GM06990 (cell line): Measurements from ENCODE around the gene GNAI2.

ENCODE experiments used
- DNase-seq: peaks from one replicate; pipeline ENCODE4 v3.0.0-alpha.2; 2011; ENCODE audit not compliant: insufficient read length; ENCODE audit errors: extremely low read depth
- H3K27me3 ChIP-seq: replicated peaks from 2 replicates; pipeline ENCODE4 v1.6.0; 2011; ENCODE audit warnings: low read length; ENCODE audit not compliant: control insufficient read depth, insufficient read depth
- H3K36me3 ChIP-seq: 2 replicates; pipeline ENCODE4 v1.5.1; 2011; ENCODE audit warnings: low read length; ENCODE audit not compliant: control insufficient read depth, insufficient read depth
- H3K4me3 ChIP-seq: replicated peaks from 2 replicates; pipeline ENCODE4 v1.5.1; 2011; ENCODE audit warnings: low read depth, mild to moderate bottlenecking, control low read depth, low read length
- TF ChIP-seq, protein P1 (sequence below): IDR thresholded peaks from 2 replicates; pipeline ENCODE4 v1.5.1; 2011; ENCODE audit warnings: low read length, control low read depth, mild to moderate bottlenecking, inconsistent platforms; ENCODE audit not compliant: insufficient read depth, poor library complexity, severe bottlenecking

Gene GNAI2

DNA sequence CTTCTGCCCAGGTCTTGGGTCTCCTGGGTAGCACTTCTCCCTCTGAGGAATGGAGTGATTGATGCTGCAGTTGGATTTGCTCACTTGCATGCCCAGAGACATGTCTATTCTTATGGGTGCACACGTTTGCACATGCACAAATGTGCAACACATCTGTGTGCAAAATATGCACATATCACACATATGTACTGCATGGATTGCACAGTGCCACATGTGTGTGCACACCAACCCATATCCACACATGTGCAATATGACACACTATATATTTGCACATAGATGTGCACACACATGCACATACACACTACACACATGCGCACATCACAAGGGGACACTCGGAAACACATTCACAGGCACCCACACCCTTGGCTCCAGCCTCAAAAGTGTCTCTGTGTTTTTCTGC lies 32.3 kb downstream of the GNAI2 start:
- no peaks in the 10 kb centered on the region for H3K27me3 ChIP-seq
- no peak for DNase-seq
- TF ChIP-seq, protein P1, sequence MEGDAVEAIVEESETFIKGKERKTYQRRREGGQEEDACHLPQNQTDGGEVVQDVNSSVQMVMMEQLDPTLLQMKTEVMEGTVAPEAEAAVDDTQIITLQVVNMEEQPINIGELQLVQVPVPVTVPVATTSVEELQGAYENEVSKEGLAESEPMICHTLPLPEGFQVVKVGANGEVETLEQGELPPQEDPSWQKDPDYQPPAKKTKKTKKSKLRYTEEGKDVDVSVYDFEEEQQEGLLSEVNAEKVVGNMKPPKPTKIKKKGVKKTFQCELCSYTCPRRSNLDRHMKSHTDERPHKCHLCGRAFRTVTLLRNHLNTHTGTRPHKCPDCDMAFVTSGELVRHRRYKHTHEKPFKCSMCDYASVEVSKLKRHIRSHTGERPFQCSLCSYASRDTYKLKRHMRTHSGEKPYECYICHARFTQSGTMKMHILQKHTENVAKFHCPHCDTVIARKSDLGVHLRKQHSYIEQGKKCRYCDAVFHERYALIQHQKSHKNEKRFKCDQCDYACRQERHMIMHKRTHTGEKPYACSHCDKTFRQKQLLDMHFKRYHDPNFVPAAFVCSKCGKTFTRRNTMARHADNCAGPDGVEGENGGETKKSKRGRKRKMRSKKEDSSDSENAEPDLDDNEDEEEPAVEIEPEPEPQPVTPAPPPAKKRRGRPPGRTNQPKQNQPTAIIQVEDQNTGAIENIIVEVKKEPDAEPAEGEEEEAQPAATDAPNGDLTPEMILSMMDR: no peak
- no peak overlapping the region for H3K4me3 ChIP-seq
- H3K36me3 ChIP-seq: no peaks in the 10 kb centered on the region

DNA sequence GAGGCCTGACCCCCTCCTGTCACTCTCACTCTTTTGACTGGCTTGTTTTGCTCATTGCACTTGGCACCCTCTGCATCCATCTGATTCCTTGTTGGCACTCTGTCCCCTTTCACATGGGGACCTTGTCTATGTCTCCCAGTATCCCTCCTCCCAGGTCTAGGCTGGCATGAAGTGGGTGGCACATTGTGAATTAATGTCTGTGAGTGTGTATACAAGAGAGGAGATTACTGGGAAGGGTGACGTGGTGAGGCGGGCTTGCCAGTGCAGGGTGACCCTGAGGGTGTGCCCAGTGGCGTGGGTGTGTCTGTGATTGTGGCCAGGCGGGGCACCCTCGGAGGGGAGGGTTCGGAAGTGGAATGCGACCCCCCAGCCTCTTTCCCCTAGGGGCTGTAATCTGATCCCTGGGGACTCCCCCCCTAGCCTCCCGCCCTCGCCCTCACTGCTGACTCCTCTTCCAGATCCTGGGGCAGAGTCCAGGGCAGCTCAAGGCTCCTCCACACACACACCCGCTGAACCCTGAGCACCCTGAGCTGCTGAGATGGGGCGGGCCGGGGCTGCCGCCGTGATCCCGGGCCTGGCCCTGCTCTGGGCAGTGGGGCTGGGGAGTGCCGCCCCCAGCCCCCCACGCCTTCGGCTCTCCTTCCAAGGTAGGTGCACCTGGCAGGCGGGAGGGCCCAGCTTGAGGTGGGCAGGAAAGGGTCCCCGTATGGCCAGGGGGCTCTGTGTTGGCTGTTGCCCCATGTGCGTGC lies 32.9 kb downstream of the GNAI2 start, which contains the start of gene SEMA3B:
SEMA3B (plus strand) TSS at position 445 of the 749 bp plus-strand sequence; CDS start at position 539, 94 bp downstream.
- TF ChIP-seq, protein P1: no peak
- DNase-seq: no peak
- H3K27me3 ChIP-seq: no peaks in the 10 kb centered on the region; the same call in 1 of the 2 replicates
- no peaks in the 10 kb centered on the region for H3K36me3 ChIP-seq
- H3K4me3 ChIP-seq: no peak within 1 kb of the TSS

DNA sequence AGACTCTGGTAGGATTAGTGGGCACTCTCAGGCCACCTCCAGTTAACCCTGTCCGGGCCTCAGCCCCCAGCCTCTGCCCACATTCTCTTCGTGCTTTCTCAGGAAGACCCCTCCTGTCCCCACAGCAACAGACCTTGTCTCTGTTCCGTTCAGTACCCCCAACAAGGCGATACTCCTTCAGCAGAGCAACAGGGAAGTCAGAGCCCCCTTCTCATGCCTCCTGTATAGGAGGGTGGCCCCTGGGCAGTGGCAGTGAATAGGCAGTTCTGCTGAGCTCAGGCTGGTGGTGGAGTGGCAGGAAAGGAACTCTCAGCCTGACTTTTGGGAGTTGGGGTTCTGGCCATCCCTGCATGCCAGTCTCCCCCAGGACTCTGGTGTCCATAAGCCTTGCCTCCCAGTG lies 33.5 kb downstream of the GNAI2 start:
- Histone ChIP-seq H3K27me3 (no peaks in the 10 kb centered on the region; the same call in 1 of the 2 replicates), H3K4me3 (no peak overlapping the region), H3K36me3 (no peaks in the 10 kb centered on the region)
- TF ChIP-seq, protein P1: no peak
- no peak for DNase-seq

DNA sequence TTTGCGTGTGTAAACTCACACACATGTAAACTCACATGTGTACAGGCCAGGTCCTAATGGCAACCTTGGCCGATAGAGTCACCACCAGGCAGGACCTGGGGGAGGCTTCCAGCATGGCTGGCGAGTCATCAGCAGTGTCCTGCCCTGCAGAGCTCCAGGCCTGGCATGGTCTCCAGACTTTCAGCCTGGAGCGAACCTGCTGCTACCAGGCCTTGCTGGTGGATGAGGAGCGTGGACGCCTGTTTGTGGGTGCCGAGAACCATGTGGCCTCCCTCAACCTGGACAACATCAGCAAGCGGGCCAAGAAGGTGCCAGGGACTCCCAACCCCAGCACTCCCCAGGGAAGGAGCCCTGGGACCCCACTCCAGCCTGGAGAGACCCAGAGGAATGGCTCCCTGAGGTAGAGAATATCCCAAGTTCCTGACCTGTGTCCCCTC lies 34.0 kb downstream of the GNAI2 start:
- H3K36me3 ChIP-seq: no peaks in the 10 kb centered on the region
- H3K27me3 ChIP-seq: no peaks in the 10 kb centered on the region; the same call in 1 of the 2 replicates
- DNase-seq: no peak
- TF ChIP-seq, protein P1: no peak
- no peak overlapping the region for H3K4me3 ChIP-seq

DNA sequence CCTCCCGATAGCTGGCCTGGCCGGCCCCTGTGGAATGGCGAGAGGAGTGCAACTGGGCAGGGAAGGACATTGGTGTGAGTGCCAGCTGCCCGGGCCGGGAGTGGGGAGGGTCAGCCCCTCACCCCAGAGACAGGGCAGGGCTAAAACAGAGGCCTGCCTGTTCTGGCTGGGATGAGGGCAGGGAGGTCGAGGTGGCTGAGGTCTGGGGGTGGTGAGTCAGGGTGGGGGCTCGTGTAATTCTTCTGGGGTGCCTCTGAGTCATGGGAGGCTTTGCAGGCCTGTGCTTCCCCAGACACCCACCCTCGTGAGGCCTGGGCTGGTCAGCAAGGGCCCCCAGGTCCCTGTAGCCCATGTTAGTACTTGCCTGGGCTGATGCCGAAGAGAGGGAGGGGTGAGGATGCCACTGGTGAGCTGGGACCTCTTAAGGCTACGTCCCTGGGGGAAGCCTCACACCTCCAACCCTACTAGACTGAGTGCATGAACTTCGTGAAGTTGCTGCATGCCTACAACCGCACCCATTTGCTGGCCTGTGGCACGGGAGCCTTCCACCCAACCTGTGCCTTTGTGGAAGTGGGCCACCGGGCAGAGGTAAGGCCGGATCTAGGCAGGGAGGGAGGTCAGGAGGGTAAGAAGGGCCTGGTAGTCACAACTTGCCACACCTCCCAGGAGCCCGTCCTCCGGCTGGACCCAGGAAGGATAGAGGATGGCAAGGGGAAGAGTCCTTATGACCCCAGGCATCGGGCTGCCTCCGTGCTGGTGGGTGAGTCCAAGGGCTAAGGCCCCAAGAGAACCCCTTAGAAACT lies 34.6 kb downstream of the GNAI2 start:
- H3K4me3 ChIP-seq: no peak overlapping the region
- H3K36me3 ChIP-seq: no peaks in the 10 kb centered on the region
- TF ChIP-seq, protein P1: no peak
- H3K27me3 ChIP-seq: no peaks in the 10 kb centered on the region; the same call in 1 of the 2 replicates
- no peak for DNase-seq
